Measurements from ENCODE around the gene PTPRN2.

Gene PTPRN2

DNA sequence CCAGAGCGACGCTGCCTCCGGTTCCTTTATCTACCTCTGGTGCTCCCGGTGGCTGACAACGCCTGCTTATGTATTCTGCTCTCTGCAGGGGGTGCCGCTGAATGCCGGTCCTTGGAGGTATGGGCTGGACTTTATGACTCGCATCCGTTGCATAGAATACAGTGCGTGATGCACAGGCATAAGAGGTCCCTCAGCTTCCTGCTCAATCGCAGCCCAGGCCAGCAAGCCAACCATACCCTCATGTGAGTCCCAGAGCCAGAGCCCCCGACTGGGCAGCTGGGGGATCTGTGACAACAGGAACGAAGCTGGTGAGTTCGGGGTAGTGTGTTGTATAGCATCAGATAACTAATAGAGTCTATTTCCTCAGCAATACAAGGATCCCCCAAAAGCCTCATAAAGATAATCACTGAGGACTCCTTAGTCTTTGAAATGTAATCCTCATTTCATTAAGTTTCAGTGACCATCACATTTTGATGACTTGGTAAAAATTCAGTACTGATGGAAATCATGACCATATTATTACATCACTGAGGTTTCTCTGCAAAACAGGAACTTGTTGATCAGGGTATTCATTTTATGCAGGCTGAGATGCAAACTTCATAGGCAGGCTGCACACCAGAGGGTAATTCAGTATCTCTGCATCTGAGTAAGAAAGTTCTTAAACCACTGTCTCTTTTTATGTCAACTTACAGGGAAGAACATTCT, 607.8 kb downstream of the PTPRN2 start:
- Histone ChIP-seq H3K14ac (ENCODE audit: low read length) (no peak overlapping the region), H3K9ac (ENCODE audit: low read depth, low read length, poor library complexity) (no peak overlapping the region), H4K8ac (ENCODE audit: low read depth, low read length) (no peak overlapping the region), H2BK120ac (ENCODE audit: low read depth, low read length) (no peak overlapping the region), H3K4me2 (ENCODE audit: insufficient read depth, low read length, poor library complexity, severe bottlenecking) (no peak overlapping the region), H3K27ac (replicated peaks; ENCODE audit: low read length) (no peak overlapping the region), H2BK15ac (ENCODE audit: low read length) (no peak overlapping the region), H3K23ac (ENCODE audit: low read depth, low read length, poor library complexity) (no peak overlapping the region), H3K27me3 (ENCODE audit: control insufficient read depth in 3 of 3, insufficient read depth in 3 of 3, low read depth in 1 of 3, low read length in 3 of 3) (no peaks in the 10 kb centered on the region), H3K9me3 (replicated peaks in 1 of 2; ENCODE audit: control insufficient read depth in 2 of 2, insufficient read depth in 1 of 2, low read depth in 1 of 2, low read length in 2 of 2) (peaks cover 0 to 3% of the 10 kb centered on the region in 2 donors), H3K79me1 (ENCODE audit: low read depth, low read length) (no peaks in the 10 kb centered on the region), H2AK5ac (ENCODE audit: low read depth, low read length) (no peak overlapping the region), H3K18ac (ENCODE audit: low read length) (no peak overlapping the region), H2BK12ac (ENCODE audit: low read length) (no peak overlapping the region), H3K4ac (ENCODE audit: low read length) (no peak overlapping the region), H2AFZ (ENCODE audit: low read length) (no peak overlapping the region), H3K4me1 (ENCODE audit: control insufficient read depth in 2 of 2, insufficient read depth in 1 of 2, low read depth in 1 of 2, low read length in 2 of 2) (peaks cover 0 to 1% of the 10 kb centered on the region in 2 donors), H2BK5ac (ENCODE audit: low read length) (no peak overlapping the region), H4K91ac (ENCODE audit: low read depth, low read length, poor library complexity) (no peak overlapping the region), H3K4me3 (ENCODE audit: low read length in 2 of 2) (no peak overlapping the region), H3K36me3 (replicated peaks in 1 of 2; ENCODE audit: control insufficient read depth in 2 of 2, insufficient read depth in 2 of 2, low read length in 2 of 2) (no peaks in the 10 kb centered on the region)
- DNase-seq (ENCODE audit: low spot score) = no peak
- no CpG with 5 or more reads among the region's 14 CpGs for WGBS, 2 donors (ENCODE audit: extremely low coverage in 2 of 2, insufficient read length in 2 of 2, insufficient replicate concordance in 1 of 2)

DNA sequence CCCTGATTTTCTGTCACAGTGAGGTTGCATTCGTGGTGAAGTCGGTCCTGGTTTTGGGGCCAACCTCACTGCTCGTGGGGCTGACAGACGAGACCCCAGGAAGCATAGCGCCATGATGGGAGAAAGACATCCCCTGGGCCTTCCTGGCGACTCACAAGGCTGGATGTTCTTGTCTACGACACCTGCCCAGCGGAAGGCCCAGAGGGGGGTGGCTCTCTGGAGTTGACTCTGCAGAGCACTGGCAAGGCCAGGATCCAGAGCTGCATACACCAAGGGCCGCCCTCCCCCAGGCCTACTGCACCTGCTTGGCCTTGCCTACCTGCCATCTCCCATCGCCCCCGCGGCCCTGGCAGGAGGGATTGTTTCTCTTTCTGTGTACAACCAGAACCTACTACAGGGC, 608.9 kb downstream of the PTPRN2 start:
- no peak overlapping the region for H3K9ac ChIP-seq (ENCODE audit: low read depth, low read length, poor library complexity)
- no peak overlapping the region for H2AFZ ChIP-seq (ENCODE audit: low read length)
- H2BK15ac ChIP-seq (ENCODE audit: low read length) = no peak overlapping the region
- no peak overlapping the region for H3K4me3 ChIP-seq (ENCODE audit: low read length in 2 of 2)
- no peaks in the 10 kb centered on the region for H3K27me3 ChIP-seq (ENCODE audit: control insufficient read depth in 3 of 3, insufficient read depth in 3 of 3, low read depth in 1 of 3, low read length in 3 of 3)
- no peak overlapping the region for H4K8ac ChIP-seq (ENCODE audit: low read depth, low read length)
- H3K4me1 ChIP-seq (ENCODE audit: control insufficient read depth in 2 of 2, insufficient read depth in 1 of 2, low read depth in 1 of 2, low read length in 2 of 2) = peaks cover 0 to 1% of the 10 kb centered on the region in 2 donors
- H3K36me3 ChIP-seq (replicated peaks in 1 of 2; ENCODE audit: control insufficient read depth in 2 of 2, insufficient read depth in 2 of 2, low read length in 2 of 2) = no peaks in the 10 kb centered on the region
- H4K91ac ChIP-seq (ENCODE audit: low read depth, low read length, poor library complexity) = no peak overlapping the region
- DNase-seq (ENCODE audit: low spot score) = no peak
- H2BK12ac ChIP-seq (ENCODE audit: low read length) = no peak overlapping the region
- H3K18ac ChIP-seq (ENCODE audit: low read length) = no peak overlapping the region
- H2AK5ac ChIP-seq (ENCODE audit: low read depth, low read length) = no peak overlapping the region
- no peak overlapping the region for H3K27ac ChIP-seq (replicated peaks; ENCODE audit: low read length)
- H3K14ac ChIP-seq (ENCODE audit: low read length) = no peak overlapping the region
- no peak overlapping the region for H3K4me2 ChIP-seq (ENCODE audit: insufficient read depth, low read length, poor library complexity, severe bottlenecking)
- no peak overlapping the region for H2BK5ac ChIP-seq (ENCODE audit: low read length)
- no peak overlapping the region for H3K23ac ChIP-seq (ENCODE audit: low read depth, low read length, poor library complexity)
- no peaks in the 10 kb centered on the region for H3K79me1 ChIP-seq (ENCODE audit: low read depth, low read length)
- H3K4ac ChIP-seq (ENCODE audit: low read length) = no peak overlapping the region
- H2BK120ac ChIP-seq (ENCODE audit: low read depth, low read length) = no peak overlapping the region
- peaks cover 3 to 10% of the 10 kb centered on the region in 2 donors for H3K9me3 ChIP-seq (replicated peaks in 1 of 2; ENCODE audit: control insufficient read depth in 2 of 2, insufficient read depth in 1 of 2, low read depth in 1 of 2, low read length in 2 of 2)
- WGBS, 2 donors (ENCODE audit: extremely low coverage in 2 of 2, insufficient read length in 2 of 2, insufficient replicate concordance in 1 of 2) = no CpG with 5 or more reads among the region's 12 CpGs

DNA sequence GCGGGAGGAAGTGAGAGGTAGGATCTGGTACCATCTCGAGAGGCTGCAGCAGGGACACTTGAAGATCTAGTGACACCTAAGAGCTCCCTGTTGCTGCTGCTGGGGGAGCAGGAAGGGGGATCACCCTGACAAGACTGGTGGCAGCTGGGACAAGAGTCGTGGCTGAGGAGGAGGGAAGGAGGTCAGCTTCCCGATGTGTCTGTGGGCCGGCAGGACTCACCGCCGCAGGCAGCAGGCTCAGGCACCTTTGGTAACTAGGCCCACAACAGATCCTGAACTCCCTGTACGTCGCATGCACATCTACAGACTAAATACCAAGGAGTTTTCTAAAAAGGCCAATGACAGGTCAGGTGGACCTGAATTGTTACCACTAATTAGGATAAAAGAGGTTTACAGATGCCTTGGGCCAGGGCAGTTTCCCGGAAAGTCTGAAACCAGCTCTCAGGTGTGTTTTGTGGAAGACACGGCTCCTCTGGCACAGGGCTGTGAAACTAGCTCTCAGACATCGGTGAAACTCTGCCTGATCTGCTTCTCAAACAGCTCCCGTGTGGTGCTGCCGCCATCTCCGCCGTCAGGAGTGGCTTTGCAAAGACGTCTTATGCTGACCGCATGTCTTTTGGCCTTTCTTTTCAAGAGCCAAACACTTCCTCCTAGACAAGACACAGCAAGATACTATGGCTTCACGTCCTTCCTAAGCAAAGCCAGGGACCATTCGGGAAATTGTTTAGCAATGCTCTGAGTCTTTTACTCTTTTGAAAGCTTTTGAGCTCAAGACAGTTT, 609.7 kb downstream of the PTPRN2 start:
- H3K18ac ChIP-seq (ENCODE audit: low read length) = peak overlapping the region; percentile 4
- H3K36me3 ChIP-seq (replicated peaks in 1 of 2; ENCODE audit: control insufficient read depth in 2 of 2, insufficient read depth in 2 of 2, low read length in 2 of 2) = no peaks in the 10 kb centered on the region
- H2BK15ac ChIP-seq (ENCODE audit: low read length) = no peak overlapping the region
- DNase-seq (ENCODE audit: low spot score) = no peak
- H2BK12ac ChIP-seq (ENCODE audit: low read length) = no peak overlapping the region
- H3K23ac ChIP-seq (ENCODE audit: low read depth, low read length, poor library complexity) = peak overlapping the region; percentile 16
- H3K9me3 ChIP-seq (replicated peaks in 1 of 2; ENCODE audit: control insufficient read depth in 2 of 2, insufficient read depth in 1 of 2, low read depth in 1 of 2, low read length in 2 of 2) = peaks cover 3 to 13% of the 10 kb centered on the region in 2 donors
- H2BK5ac ChIP-seq (ENCODE audit: low read length) = no peak overlapping the region
- H3K9ac ChIP-seq (ENCODE audit: low read depth, low read length, poor library complexity) = no peak overlapping the region
- no peaks in the 10 kb centered on the region for H3K79me1 ChIP-seq (ENCODE audit: low read depth, low read length)
- no peak overlapping the region for H3K4me3 ChIP-seq (ENCODE audit: low read length in 2 of 2)
- no peak overlapping the region for H3K14ac ChIP-seq (ENCODE audit: low read length)
- no peak overlapping the region for H3K4me2 ChIP-seq (ENCODE audit: insufficient read depth, low read length, poor library complexity, severe bottlenecking)
- H4K91ac ChIP-seq (ENCODE audit: low read depth, low read length, poor library complexity) = no peak overlapping the region
- no CpG with 5 or more reads among the region's 20 CpGs for WGBS, 2 donors (ENCODE audit: extremely low coverage in 2 of 2, insufficient read length in 2 of 2, insufficient replicate concordance in 1 of 2)
- no peak overlapping the region for H4K8ac ChIP-seq (ENCODE audit: low read depth, low read length)
- no peak overlapping the region for H2AFZ ChIP-seq (ENCODE audit: low read length)
- no peak overlapping the region for H3K27ac ChIP-seq (replicated peaks; ENCODE audit: low read length)
- no peak overlapping the region for H3K4ac ChIP-seq (ENCODE audit: low read length)
- no peaks in the 10 kb centered on the region for H3K27me3 ChIP-seq (ENCODE audit: control insufficient read depth in 3 of 3, insufficient read depth in 3 of 3, low read depth in 1 of 3, low read length in 3 of 3)
- H2AK5ac ChIP-seq (ENCODE audit: low read depth, low read length) = no peak overlapping the region
- no peak overlapping the region for H2BK120ac ChIP-seq (ENCODE audit: low read depth, low read length)
- H3K4me1 ChIP-seq (ENCODE audit: control insufficient read depth in 2 of 2, insufficient read depth in 1 of 2, low read depth in 1 of 2, low read length in 2 of 2) = no peaks in the 10 kb centered on the region

DNA sequence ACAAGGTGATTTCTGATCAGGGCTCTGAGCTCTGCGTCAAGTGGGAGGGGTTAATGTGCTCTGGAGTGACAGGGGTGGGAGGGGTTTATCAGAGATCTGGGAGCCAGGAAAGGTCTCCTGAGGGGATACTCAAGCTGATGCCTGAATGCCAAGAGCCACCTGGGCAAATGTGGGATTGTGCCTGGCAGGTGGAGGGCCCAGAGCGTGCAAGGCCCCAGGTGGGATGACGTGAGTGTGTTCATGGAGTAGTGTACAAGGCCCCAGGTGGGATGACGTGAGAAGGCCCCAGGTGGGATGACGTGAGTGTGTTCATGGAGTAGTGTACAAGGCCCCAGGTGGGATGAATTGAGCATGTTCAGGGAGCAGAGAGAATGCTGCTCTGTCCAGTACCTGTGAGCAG, 610.3 kb downstream of the PTPRN2 start:
- no CpG with 5 or more reads among the region's 5 CpGs for WGBS, 2 donors (ENCODE audit: extremely low coverage in 2 of 2, insufficient read length in 2 of 2, insufficient replicate concordance in 1 of 2)
- no peaks in the 10 kb centered on the region for H3K36me3 ChIP-seq (replicated peaks in 1 of 2; ENCODE audit: control insufficient read depth in 2 of 2, insufficient read depth in 2 of 2, low read length in 2 of 2)
- H3K9ac ChIP-seq (ENCODE audit: low read depth, low read length, poor library complexity) = no peak overlapping the region
- no peak overlapping the region for H4K8ac ChIP-seq (ENCODE audit: low read depth, low read length)
- H3K4me1 ChIP-seq (ENCODE audit: control insufficient read depth in 2 of 2, insufficient read depth in 1 of 2, low read depth in 1 of 2, low read length in 2 of 2) = no peaks in the 10 kb centered on the region
- H2BK12ac ChIP-seq (ENCODE audit: low read length) = no peak overlapping the region
- H3K4me3 ChIP-seq (ENCODE audit: low read length in 2 of 2) = no peak overlapping the region
- no peak overlapping the region for H2BK5ac ChIP-seq (ENCODE audit: low read length)
- H3K27ac ChIP-seq (replicated peaks; ENCODE audit: low read length) = no peak overlapping the region
- no peak overlapping the region for H3K4ac ChIP-seq (ENCODE audit: low read length)
- no peak overlapping the region for H4K91ac ChIP-seq (ENCODE audit: low read depth, low read length, poor library complexity)
- H2BK120ac ChIP-seq (ENCODE audit: low read depth, low read length) = no peak overlapping the region
- H3K14ac ChIP-seq (ENCODE audit: low read length) = no peak overlapping the region
- no peak overlapping the region for H3K18ac ChIP-seq (ENCODE audit: low read length)
- H3K9me3 ChIP-seq (replicated peaks in 1 of 2; ENCODE audit: control insufficient read depth in 2 of 2, insufficient read depth in 1 of 2, low read depth in 1 of 2, low read length in 2 of 2) = peaks cover 3 to 14% of the 10 kb centered on the region in 2 donors
- no peak overlapping the region for H2AK5ac ChIP-seq (ENCODE audit: low read depth, low read length)
- no peaks in the 10 kb centered on the region for H3K27me3 ChIP-seq (ENCODE audit: control insufficient read depth in 3 of 3, insufficient read depth in 3 of 3, low read depth in 1 of 3, low read length in 3 of 3)
- no peak overlapping the region for H2BK15ac ChIP-seq (ENCODE audit: low read length)
- H3K4me2 ChIP-seq (ENCODE audit: insufficient read depth, low read length, poor library complexity, severe bottlenecking) = no peak overlapping the region
- no peak for DNase-seq (ENCODE audit: low spot score)
- H3K79me1 ChIP-seq (ENCODE audit: low read depth, low read length) = no peaks in the 10 kb centered on the region
- no peak overlapping the region for H3K23ac ChIP-seq (ENCODE audit: low read depth, low read length, poor library complexity)
- no peak overlapping the region for H2AFZ ChIP-seq (ENCODE audit: low read length)
